Spinal cord (tissue), 10 donors: Measurements from ENCODE around the gene PRPSAP2. TPM values are rescaled to one million over a fixed set of nuclear protein-coding genes. Genes with fewer than 3 reads are reported as not detected.
A peak's percentile ranks its signal among the peaks of the same experiment; 100 is the strongest.

Experiments used
- DNase-seq, 6 donors: peaks; one replicate each; pipeline versions ENCODE4 v3.0.0 to v3.0.0-alpha.2; 2013 to 2015; ENCODE audit warnings: low spot score in 6 of 6, low read depth in 4 of 6
- H3K27ac ChIP-seq: one replicate; pipeline ENCODE4 v1.5.1; 2013; ENCODE audit warnings: low read depth, low read length, control low read depth
- H3K27me3 ChIP-seq: one replicate; pipeline ENCODE4 v1.6.1; 2013; ENCODE audit warnings: low read length; ENCODE audit not compliant: control insufficient read depth, insufficient read depth
- H3K36me3 ChIP-seq: one replicate; pipeline ENCODE4 v1.6.1; 2013; ENCODE audit warnings: low read length; ENCODE audit not compliant: control insufficient read depth, insufficient read depth
- H3K4me1 ChIP-seq: one replicate; pipeline ENCODE4 v1.6.1; 2013; ENCODE audit warnings: low read length; ENCODE audit not compliant: control insufficient read depth, insufficient read depth
- H3K4me3 ChIP-seq: one replicate; pipeline ENCODE4 v1.5.1; 2013; ENCODE audit warnings: low read depth, low read length, control low read depth
- H3K9me3 ChIP-seq: one replicate; pipeline ENCODE4 v1.6.1; 2013; ENCODE audit warnings: low read length; ENCODE audit not compliant: control insufficient read depth, insufficient read depth
- WGBS: methylation state at CpG from one replicate; pipeline ENCODE4 v1.1.5; 2013; ENCODE audit warnings: missing lambda C conversion rate; ENCODE audit not compliant: insufficient coverage; 5-methylcytosine and 5-hydroxymethylcytosine counted together
- polyA plus RNA-seq, 2 donors: library from polyadenylated mRNA; unstranded; fragments of 120-200 nt; gene quantifications; one replicate each; pipeline ENCODE4 v1.2.1, GENCODE V29; 2013; ENCODE audit not compliant: insufficient read length in 2 of 2
- total RNA-seq, 2 donors: library from RNA; depleted of rRNA in 1 of 2; stranded (reverse); fragments of 120-200 nt in 1 of 2; fragments of >200 nt in 1 of 2; gene quantifications; one replicate each; pipeline versions ENCODE4 v1.2.3 to v1.2.4, GENCODE V29; 2013 to 2014
- donor health status: healthy.

Gene PRPSAP2
- total and polyA plus RNA-seq, 4 donors = 62.2 to 96.1 (median 75.3) TPM

- H3K9me3 ChIP-seq = no peaks in the 10 kb centered on the region
- WGBS = 89% methylated on average over 6 of the region's 9 CpGs
- H3K27me3 ChIP-seq = no peaks in the 10 kb centered on the region
- no peak overlapping the region for H3K27ac ChIP-seq
- H3K4me1 ChIP-seq = peaks cover 22% of the 10 kb centered on the region
- DNase-seq = no peak
- no peak overlapping the region for H3K4me3 ChIP-seq
- H3K36me3 ChIP-seq = peaks cover 5% of the 10 kb centered on the region
Measured at GRCh38 chr17:18964550-18964949, 106.6 kb downstream of the PRPSAP2 start.

DNA sequence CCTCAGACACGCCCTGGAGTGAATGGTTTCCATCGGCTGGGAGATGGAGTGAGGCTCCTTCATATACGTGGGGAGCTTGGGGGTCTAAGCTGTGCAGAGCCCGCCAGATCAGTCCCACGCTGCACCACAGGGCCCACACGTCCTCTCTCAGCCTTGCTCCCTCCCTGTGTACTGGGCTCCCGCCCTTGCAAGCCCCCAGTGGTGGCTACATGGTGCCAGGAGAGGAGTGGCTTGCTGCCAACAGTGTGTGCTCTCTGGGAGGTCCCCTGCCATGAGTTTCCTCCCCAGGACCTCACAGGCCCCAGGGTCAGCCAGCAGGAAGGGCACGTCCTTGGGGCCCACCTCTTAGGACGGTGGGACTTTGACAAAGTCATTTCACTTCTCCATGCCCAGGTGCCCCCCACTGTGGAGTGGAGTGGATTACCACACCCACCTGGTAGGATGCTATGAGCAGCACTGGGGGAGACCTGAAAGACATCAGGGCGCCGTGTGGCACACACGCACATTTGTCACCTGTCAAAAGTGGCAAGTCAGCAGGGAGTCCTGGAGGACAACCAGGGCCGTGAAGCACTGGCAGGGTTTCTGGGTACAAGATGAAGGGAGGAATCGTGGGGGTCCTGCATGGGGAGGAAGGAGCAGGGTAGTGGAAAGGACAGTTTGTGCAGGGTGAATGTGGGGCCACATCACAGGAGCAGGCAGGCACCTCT is 107.8 kb downstream of the PRPSAP2 start:
- no peaks in the 10 kb centered on the region for H3K9me3 ChIP-seq
- no peak for DNase-seq

GRCh38 chr17:18966831-18967624 is 109.1 kb downstream of the PRPSAP2 start:
- DNase-seq = peak in 1 of 6 donors; percentile 22

More for the DNA sequence above, 107.8 kb downstream of the PRPSAP2 start:
- H3K4me1 ChIP-seq = peaks cover 22% of the 10 kb centered on the region
- peaks cover 5% of the 10 kb centered on the region for H3K36me3 ChIP-seq
- H3K27ac ChIP-seq = no peak overlapping the region
- 70% methylated on average over 11 of the region's 14 CpGs for WGBS
- H3K27me3 ChIP-seq = no peaks in the 10 kb centered on the region
- H3K4me3 ChIP-seq = no peak overlapping the region

GRCh38 chr17:18967916-18968315 is 110.0 kb downstream of the PRPSAP2 start:
- H3K27me3 ChIP-seq = no peaks in the 10 kb centered on the region
- no peak for DNase-seq
- H3K27ac ChIP-seq = no peak overlapping the region
- peaks cover 22% of the 10 kb centered on the region for H3K4me1 ChIP-seq
- WGBS = 78% methylated on average over 4 of the region's 4 CpGs
- peaks cover 14% of the 10 kb centered on the region for H3K36me3 ChIP-seq
- H3K9me3 ChIP-seq = no peaks in the 10 kb centered on the region
- H3K4me3 ChIP-seq = no peak overlapping the region

More at GRCh38 chr17:18966831-18967624, 109.1 kb downstream of the PRPSAP2 start:
- WGBS = 38% methylated on average over 19 of the region's 19 CpGs
- Histone ChIP-seq H3K36me3 (peaks cover 14% of the 10 kb centered on the region), H3K27ac (no peak overlapping the region), H3K4me1 (peaks cover 22% of the 10 kb centered on the region), H3K27me3 (no peaks in the 10 kb centered on the region), H3K4me3 (no peak overlapping the region), H3K9me3 (no peaks in the 10 kb centered on the region)

- no peaks in the 10 kb centered on the region for H3K9me3 ChIP-seq
- no peaks in the 10 kb centered on the region for H3K27me3 ChIP-seq
- no peak for DNase-seq
- no peak overlapping the region for H3K4me3 ChIP-seq
- H3K27ac ChIP-seq = no peak overlapping the region
- 91% methylated on average over 4 of the region's 4 CpGs for WGBS
- H3K36me3 ChIP-seq = peaks cover 14% of the 10 kb centered on the region
- H3K4me1 ChIP-seq = peaks cover 22% of the 10 kb centered on the region
Measured at GRCh38 chr17:18968345-18968744, 110.4 kb downstream of the PRPSAP2 start.

GRCh38 chr17:18968945-18969887 is 111.3 kb downstream of the PRPSAP2 start:
- no peak overlapping the region for H3K27ac ChIP-seq
- no peaks in the 10 kb centered on the region for H3K9me3 ChIP-seq
- 78% methylated on average over 22 of the region's 23 CpGs for WGBS
- H3K36me3 ChIP-seq = peaks cover 14% of the 10 kb centered on the region
- H3K4me3 ChIP-seq = no peak overlapping the region
- H3K4me1 ChIP-seq = peaks cover 22% of the 10 kb centered on the region
- DNase-seq = no peak
- H3K27me3 ChIP-seq = no peaks in the 10 kb centered on the region

DNA sequence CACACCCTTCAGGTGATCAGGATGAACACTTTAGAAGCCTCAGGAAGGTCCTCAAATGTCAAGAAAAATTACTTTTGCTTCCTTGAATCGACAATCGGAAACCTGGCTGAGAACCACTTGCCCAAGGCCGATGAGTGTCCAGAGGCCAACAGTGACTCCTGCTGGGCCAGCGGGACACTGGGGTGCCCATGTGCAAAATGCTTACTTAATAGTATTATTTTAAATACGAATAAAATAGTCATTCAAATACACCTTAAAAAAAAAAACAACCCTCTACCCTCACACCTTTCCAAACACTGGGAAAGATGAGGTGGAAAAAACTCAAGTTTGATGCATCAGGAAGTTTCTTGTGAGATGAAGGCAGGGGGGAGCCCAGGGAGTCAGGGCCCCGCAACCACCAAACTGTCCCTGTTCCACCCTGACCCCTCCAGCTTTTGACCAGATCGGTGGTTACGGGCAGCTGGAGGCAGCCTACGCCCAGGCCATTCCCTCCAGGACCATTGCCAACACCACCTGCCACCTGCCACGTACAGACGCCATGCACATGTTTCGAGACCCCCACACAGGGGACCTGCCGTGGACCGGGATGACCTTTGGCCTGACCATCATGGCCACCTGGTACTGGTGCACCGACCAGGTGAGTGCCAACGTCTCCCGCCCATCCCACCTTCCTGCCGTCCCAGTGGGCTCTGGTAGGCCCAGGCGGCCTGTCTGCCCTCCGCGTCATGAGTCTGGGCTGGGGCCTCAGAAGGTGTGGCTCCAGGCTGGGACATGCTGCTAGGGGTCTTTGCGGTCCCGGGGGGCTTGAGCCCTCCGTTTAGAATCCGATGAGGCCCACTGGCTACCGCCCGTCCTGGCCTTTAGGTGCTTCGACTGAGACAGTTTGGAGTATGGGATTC is 112.9 kb downstream of the PRPSAP2 start:
- Histone ChIP-seq H3K36me3 (peaks cover 14% of the 10 kb centered on the region), H3K4me1 (peaks cover 22% of the 10 kb centered on the region), H3K27ac (no peak overlapping the region), H3K27me3 (no peaks in the 10 kb centered on the region), H3K4me3 (no peak overlapping the region), H3K9me3 (no peaks in the 10 kb centered on the region)
- DNase-seq = no peak
- 96% methylated on average over 20 of the region's 28 CpGs for WGBS

DNA sequence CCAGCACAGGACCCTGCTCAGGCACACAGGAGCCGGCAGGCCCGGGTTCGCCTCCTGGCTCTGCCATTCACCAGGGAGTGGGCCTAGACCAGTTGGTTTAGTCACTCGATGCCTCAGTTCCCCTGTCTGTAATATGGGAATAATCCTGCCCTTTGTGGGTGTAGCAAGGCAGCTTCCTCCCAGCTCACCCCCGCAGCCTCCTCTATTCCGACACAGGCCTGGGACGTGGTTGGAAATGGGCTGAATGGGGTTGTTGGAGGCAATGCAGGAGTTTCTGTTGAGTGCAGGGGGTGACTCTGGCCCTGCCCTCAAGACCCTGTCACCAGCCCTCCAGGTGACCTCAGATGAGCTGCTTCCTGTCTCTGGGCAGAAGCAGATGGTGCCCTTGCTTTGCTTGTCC is 113.9 kb downstream of the PRPSAP2 start:
- WGBS = 97% methylated on average over 5 of the region's 7 CpGs
- H3K27ac ChIP-seq = no peak overlapping the region
- H3K36me3 ChIP-seq = peaks cover 16% of the 10 kb centered on the region
- H3K9me3 ChIP-seq = no peaks in the 10 kb centered on the region
- no peak for DNase-seq
- no peaks in the 10 kb centered on the region for H3K27me3 ChIP-seq
- H3K4me3 ChIP-seq = no peak overlapping the region
- peaks cover 22% of the 10 kb centered on the region for H3K4me1 ChIP-seq
